ENCODE measurements around the gene RIMS4. TPM values are rescaled to one million over a fixed set of nuclear protein-coding genes. Genes with fewer than 3 reads are reported as not detected.

Gene RIMS4
- polyA plus RNA-seq, 5 donors = 1.9 to 6.0 (median 3.2) TPM

GRCh38 chr20:44743916-44744655 is 66.3 kb downstream of the RIMS4 start:
- no peak for DNase-seq

- no peak for DNase-seq
Measured at GRCh38 chr20:44743080-44743701, 67.2 kb downstream of the RIMS4 start.

DNA sequence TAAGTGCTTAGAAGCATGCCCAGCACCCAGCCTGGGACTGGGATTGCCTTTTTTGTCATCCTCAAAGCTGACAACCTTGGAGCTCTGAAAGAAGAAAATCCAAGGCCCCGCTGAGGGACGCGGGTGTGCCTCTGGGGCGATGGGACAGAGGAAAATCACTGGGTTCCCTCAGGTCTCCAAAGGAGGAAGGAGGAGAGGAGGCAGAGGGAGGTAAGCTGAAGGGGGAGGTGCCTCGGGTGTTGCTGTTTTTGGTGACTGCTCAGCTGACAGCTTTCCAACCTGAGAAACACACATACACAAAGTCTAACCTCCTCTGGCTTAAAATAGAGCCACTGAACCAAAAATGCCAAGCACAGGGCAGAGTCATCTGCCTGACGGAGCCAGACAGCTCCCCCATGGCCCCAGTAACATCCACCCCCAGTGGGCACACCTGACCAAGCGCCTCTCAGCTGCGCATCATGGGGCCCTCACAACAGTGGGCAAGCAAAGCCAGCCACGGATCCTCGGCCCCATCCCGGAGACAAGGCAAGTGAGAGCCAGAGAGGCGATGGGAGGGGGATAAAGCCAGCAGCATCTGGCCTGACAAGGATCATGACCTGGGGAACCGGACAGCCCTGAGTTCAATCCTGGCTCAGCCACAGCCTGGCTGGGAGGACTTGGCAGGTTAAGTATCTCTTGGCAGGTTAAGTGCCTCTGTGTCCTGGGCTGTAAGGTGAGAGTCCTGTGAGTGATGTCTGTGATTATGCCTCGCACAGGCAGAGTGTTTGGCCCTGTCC is 67.9 kb downstream of the RIMS4 start:
- no peak for DNase-seq

GRCh38 chr20:44739942-44740341 is 70.4 kb downstream of the RIMS4 start:
- DNase-seq = peak in 1 of 2 donors; percentile 25

DNA sequence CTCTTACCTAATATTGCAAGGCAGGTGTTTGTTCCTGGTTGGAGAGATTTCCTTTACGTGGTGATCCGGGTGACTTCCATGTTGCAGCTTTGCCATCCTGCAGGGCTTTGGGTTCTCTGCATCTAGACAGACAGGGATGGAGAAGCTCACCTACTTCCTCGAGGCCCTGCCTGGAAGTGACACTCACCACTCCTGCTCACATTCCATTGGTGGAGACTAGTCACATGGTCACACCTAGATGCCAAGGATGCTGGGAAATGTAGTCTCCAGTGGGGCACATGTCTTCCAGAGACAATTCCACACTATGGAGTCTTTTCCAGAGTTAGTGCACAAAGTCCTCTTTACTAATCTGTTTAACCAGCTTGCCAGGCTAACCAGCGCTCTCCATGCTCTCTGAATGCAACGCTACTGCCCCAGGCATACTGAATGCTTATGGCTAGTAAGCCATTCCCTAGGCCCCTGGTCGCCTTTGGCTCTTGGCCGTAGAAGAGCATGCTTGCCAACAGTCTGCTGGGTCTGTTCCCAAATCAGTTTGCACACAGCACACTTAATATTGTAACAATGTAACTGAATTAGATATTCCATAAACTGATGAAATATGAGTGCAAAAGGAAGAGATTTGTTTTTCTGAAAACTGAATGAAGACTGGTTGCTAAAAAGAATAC is 71.4 kb downstream of the RIMS4 start:
- peak in 1 of 2 donors; percentile 70 for DNase-seq

- no peak for DNase-seq
Measured at GRCh38 chr20:44737116-44737515, 73.2 kb downstream of the RIMS4 start.

- peak in 1 of 2 donors; percentile 26 for DNase-seq
Measured at GRCh38 chr20:44736170-44737021, 74.0 kb downstream of the RIMS4 start.

- no peak for DNase-seq
Measured at GRCh38 chr20:44735816-44736169, 74.6 kb downstream of the RIMS4 start.

DNA sequence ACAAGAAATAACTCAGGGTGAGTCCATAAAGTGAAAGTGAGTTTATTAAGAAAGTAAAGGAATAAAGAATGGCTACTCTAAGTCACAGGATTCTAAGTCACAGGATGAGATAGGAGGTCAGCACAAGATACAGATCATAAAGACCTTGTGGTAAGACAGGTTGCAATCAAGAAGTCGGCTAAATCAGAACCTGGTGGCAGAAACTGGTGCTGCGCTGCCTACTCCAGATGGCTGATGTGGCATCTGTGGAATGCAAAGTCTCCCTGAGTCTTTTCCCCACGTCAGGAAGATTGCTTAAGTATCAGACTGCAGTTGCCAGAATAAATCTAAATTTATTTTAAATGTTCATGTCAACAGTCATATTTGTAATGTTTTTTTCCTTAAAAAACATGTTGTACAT is 75.4 kb downstream of the RIMS4 start:
- no peak for DNase-seq

DNA sequence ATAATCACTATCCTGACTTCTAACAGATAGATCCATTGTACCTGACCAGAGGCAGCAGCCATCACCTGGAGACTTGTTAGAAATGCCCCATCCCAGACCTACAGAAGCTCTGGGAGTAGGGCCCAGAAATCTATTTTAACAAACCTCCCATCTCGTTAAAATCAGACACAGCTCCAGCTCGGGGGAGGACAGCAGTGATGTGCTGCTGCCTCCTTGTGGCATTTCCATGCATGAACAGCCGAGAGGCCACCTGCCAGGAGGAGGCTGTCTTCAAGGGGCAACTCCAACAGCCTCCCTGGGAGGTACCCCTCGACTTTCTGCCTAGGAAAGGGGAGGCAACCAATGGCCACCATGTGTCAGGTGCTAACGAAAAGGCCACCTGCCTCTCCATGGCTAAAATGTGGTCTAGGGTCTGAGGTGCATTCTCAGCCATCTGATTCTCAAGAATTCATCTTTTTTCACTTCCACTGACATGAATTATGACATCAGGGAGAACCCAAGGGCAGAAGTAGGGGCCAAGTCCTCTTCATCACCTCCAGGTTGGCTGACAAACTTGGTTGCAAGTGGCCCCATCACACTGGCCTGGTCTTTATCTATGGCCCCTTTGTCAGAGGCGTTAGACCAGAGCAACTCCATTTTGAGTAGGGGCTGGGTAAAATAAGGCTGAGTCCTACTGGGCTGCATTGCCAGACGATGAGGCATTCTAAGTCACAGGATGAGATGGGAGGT is 76.8 kb downstream of the RIMS4 start:
- DNase-seq = peak in 1 of 2 donors; percentile 61

DNA sequence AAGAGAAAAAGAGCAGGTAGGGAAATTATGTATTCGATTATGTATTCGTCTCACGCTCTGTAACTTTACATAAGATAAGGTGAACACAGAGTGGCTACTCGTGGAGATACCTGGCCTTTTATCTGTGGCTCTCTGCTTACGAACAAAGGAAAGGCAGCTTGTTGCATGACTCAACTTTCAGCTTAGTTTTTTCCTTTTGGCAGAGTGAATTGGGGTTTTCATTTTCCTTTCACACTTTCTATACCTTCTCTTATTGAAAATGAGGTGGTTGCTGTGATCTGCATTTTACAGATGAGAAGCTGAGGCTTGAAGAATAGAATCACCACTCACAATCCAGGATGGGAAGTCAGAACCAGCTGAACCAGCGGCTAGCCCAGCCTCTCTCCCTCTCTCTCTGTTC is 78.0 kb downstream of the RIMS4 start:
- no peak for DNase-seq

GRCh38 chr20:44731657-44732056 is 78.7 kb downstream of the RIMS4 start:
- DNase-seq = no peak

GRCh38 chr20:44730441-44730840 is 79.9 kb downstream of the RIMS4 start:
- no peak for DNase-seq

DNA sequence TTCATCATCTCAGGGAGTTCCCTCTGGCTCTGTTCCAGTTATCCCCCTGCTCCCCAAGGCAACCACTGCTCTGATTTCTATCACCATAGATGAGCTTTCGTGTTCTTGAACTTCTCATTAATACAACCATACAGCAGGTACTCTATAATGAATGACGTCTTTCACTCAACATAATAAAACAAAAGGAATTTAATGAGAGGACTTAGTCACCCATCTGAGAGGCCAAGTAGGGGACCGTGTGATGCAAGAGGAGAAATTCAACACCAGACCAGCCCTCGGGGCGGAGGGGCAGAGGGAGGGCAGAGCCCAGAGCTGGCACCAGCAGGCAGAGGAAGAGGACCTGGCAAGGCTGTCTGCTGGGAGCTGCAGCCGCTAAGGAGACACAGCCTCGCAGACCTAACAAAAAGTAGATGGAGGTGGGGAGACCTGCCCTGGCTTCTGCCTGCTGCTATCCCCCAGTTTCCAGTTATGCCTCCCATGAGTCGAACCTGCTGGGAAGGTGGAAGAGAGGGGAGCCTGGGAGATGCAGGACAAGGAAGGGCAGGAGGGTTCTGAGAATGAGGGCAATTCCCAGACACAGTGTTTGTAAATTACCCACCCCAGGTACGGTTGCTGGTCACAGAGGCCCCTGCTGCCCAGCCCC is 81.4 kb downstream of the RIMS4 start:
- DNase-seq = peak in 1 of 2 donors; percentile 41

DNA sequence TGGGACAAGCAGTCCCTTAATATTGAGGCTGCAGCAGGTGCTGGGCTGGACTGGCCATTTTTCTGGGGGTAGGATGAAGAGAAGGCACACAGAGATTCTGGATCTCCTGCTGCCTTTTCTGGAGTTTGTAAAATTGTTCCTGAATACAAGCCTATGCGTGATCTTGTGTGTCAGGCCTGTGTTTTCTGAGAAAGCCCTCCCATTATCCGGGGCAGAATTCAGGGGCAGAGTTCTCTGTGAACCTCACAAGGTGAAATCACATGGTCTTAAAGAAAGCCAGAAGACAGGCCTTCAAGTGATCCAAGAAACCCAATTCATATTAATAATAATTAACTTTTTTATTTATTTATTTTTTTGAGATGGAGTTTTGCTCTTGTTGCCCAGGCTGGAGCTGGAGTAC is 82.7 kb downstream of the RIMS4 start:
- DNase-seq = no peak

GRCh38 chr20:44727039-44727438 is 83.3 kb downstream of the RIMS4 start:
- no peak for DNase-seq

DNA sequence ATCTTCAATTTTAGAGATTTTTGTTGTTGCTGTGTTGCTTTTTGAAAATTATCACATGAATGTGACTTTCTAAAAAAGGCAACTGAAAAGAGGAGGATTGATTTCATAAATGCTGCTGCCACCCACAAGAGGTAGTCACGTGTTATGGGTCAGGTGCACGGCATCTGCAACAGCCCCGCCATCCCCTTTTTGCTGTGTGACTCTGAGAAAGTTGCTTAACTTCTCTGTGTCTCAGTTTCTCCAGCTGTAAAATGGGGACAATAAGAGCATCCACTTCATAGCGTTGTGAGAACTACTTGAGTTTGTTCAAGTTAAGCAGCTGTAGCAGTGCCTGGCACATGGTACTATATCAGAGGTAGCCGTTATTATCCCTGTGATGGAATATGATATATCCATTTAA is 84.5 kb downstream of the RIMS4 start:
- DNase-seq = no peak

- no peak for DNase-seq
Measured at GRCh38 chr20:44724423-44725091, 85.8 kb downstream of the RIMS4 start.

DNA sequence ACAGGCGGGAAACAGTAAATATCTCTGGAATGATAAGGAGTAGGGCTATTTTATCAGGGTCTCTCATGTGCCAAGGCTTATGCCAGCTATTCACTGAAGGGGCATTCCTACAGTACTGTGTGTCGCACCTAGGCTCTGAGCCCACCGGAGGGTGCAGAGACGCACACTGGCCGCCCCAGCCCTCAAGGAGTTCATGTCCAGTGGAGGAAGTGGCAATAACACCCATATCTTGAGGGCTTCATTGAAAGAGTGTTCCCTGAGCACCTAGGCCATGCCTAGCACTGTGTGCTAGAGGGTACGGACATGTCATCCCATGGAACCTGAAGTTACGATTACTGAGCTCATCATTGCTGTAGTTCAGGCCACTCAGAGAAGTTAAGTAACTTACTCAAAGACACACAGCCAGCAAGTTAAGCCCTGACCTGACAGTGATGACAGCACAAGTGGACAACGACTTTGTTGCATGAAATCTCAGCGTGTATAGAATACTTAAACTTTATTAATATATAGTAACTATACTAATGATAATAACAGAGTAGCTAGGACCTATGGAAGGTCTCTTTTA is 86.5 kb downstream of the RIMS4 start:
- no peak for DNase-seq

All from right lung (tissue), 5 donors.